SK-N-MC (cell line): ENCODE data around the gene ALOXE3.

Source experiments
- EZH2 ChIP-seq: fragments of 200-600 bp; sonication (generic); IDR thresholded peaks from one replicate; pipeline ENCODE4 v1.6.1; 2017; ENCODE audit warnings: antibody characterized with exemption
- FOXP2 ChIP-seq: optimal IDR thresholded peaks from 2 replicates; pipeline ENCODE3; 2011; ENCODE audit warnings: mild to moderate bottlenecking, moderate library complexity; ENCODE audit not compliant: insufficient read depth; ENCODE audit errors: extremely low read length, control extremely low read depth
- POLR2AphosphoS5 ChIP-seq: IDR thresholded peaks from 2 replicates; pipeline ENCODE4 v1.6.1; 2012; ENCODE audit warnings: mild to moderate bottlenecking, low read depth, low read length, borderline replicate concordance

GRCh38 chr17:8166731-8167130, 48.4 kb upstream of the ALOXE3 start:
- TF ChIP-seq EZH2 (no peak), POLR2AphosphoS5 (no peak), FOXP2 (no peak)
